Fibroblast of skin of abdomen (primary cell): Measurements from ENCODE around the gene TLR4. TPM values are rescaled to one million over a fixed set of nuclear protein-coding genes. Genes with fewer than 3 reads are reported as not detected.

Experiments
- DNase-seq: peaks from one replicate; pipeline ENCODE4 v3.0.0-alpha.2; 2013
- polyA plus RNA-seq, 2 experiments: library from polyadenylated mRNA; unstranded; fragments of 120-200 nt; gene quantifications; one replicate each; pipeline ENCODE4 v1.2.1, GENCODE V29; 2013; ENCODE audit not compliant: insufficient read length in 2 of 2

The TLR4 gene
- 0.06 TPM for polyA plus RNA-seq (2013, experiment 1 of 2; ENCODE audit: insufficient read length)
- polyA plus RNA-seq (2013, experiment 2 of 2; ENCODE audit: insufficient read length) = 0.09 TPM

GRCh38 chr9:117704024-117704575 lies at the start of gene TLR4:
TLR4 (plus strand) TSS chr9:117704403; CDS start chr9:117704473, 70 bp downstream.
- peak; percentile 5 for DNase-seq

GRCh38 chr9:117656002-117656401 lies 48.2 kb upstream of the TLR4 start:
- DNase-seq = no peak

- no peak for DNase-seq
Observed at GRCh38 chr9:117662651-117663050, 41.6 kb upstream of the TLR4 start.

- no peak for DNase-seq
Observed at GRCh38 chr9:117664419-117664818, 39.8 kb upstream of the TLR4 start.

- no peak for DNase-seq
Observed at GRCh38 chr9:117665601-117666385, 38.4 kb upstream of the TLR4 start.

- no peak for DNase-seq
Observed at GRCh38 chr9:117671468-117671867, 32.7 kb upstream of the TLR4 start.

GRCh38 chr9:117672369-117672768 lies 31.8 kb upstream of the TLR4 start:
- DNase-seq = peak; percentile 29

- no peak for DNase-seq
Observed at GRCh38 chr9:117677572-117677971, 26.6 kb upstream of the TLR4 start.

GRCh38 chr9:117678871-117679270 lies 25.3 kb upstream of the TLR4 start:
- no peak for DNase-seq

- DNase-seq = no peak
Observed at GRCh38 chr9:117679416-117679815, 24.8 kb upstream of the TLR4 start.

- no peak for DNase-seq
Observed at GRCh38 chr9:117681888-117682287, 22.3 kb upstream of the TLR4 start.

- DNase-seq = no peak
Observed at GRCh38 chr9:117682955-117683710, 21.1 kb upstream of the TLR4 start.

GRCh38 chr9:117687532-117687931 lies 16.7 kb upstream of the TLR4 start:
- DNase-seq = no peak

GRCh38 chr9:117691367-117691766 lies 12.8 kb upstream of the TLR4 start:
- no peak for DNase-seq

GRCh38 chr9:117696154-117696553 lies 8.0 kb upstream of the TLR4 start:
- no peak for DNase-seq

- no peak for DNase-seq
Observed at GRCh38 chr9:117697046-117697445, 7.2 kb upstream of the TLR4 start.

- no peak for DNase-seq
Observed at GRCh38 chr9:117703537-117703936, 666 bp upstream of the TLR4 start.

- no peak for DNase-seq
Observed at GRCh38 chr9:117704597-117704996, 394 bp downstream of the TLR4 start.

- DNase-seq = no peak
Observed at GRCh38 chr9:117705386-117705785, 1.2 kb downstream of the TLR4 start.

GRCh38 chr9:117706421-117707116 lies 2.4 kb downstream of the TLR4 start:
- no peak for DNase-seq

GRCh38 chr9:117707561-117707960 lies 3.4 kb downstream of the TLR4 start:
- no peak for DNase-seq

GRCh38 chr9:117709936-117710335 lies 5.7 kb downstream of the TLR4 start:
- DNase-seq = no peak

GRCh38 chr9:117714282-117714681 lies 10.1 kb downstream of the TLR4 start:
- DNase-seq = no peak
